Endodermal cell (in vitro differentiated cells): ENCODE data around the gene TPCN2. TPM values are rescaled to one million over a fixed set of nuclear protein-coding genes. Genes with fewer than 3 reads are reported as not detected.

Source experiments
- DNase-seq: peaks from one replicate; pipeline ENCODE4 v3.0.0-alpha.2; 2017
- H3K27ac ChIP-seq: 2 replicates; pipeline ENCODE4 v1.5.1; 2013; ENCODE audit warnings: mild to moderate bottlenecking, low read depth, low read length, moderate library complexity
- H3K27me3 ChIP-seq: 2 replicates; pipeline ENCODE4 v1.6.1; 2013; ENCODE audit warnings: mild to moderate bottlenecking, low read length, moderate library complexity; ENCODE audit not compliant: insufficient read depth, control insufficient read depth, poor library complexity, severe bottlenecking
- H3K36me3 ChIP-seq: 2 replicates; pipeline ENCODE4 v1.7.0; 2013; ENCODE audit warnings: mild to moderate bottlenecking, low read length, moderate library complexity; ENCODE audit not compliant: control insufficient read depth, insufficient read depth
- H3K4me1 ChIP-seq: one replicate; pipeline ENCODE4 v1.7.0; 2013; ENCODE audit warnings: low read length; ENCODE audit not compliant: control insufficient read depth, insufficient read depth
- H3K4me3 ChIP-seq: 2 replicates; pipeline ENCODE4 v1.5.1; 2013; ENCODE audit warnings: mild to moderate bottlenecking, low read length, moderate library complexity
- H3K9ac ChIP-seq: 2 replicates; pipeline ENCODE4 v1.6.1; 2013; ENCODE audit warnings: mild to moderate bottlenecking, low read length, moderate library complexity; ENCODE audit not compliant: poor library complexity, severe bottlenecking; ENCODE audit errors: extremely low read depth
- H3K9me3 ChIP-seq: 2 replicates; pipeline ENCODE4 v1.6.1; 2013; ENCODE audit warnings: mild to moderate bottlenecking, low read length, moderate library complexity; ENCODE audit not compliant: control insufficient read depth
- H3K27ac Mint-ChIP-seq: 2 replicates; pipeline ENCODE4 v1.8.0; 2020; ENCODE audit warnings: mixed read lengths
- H3K27me3 Mint-ChIP-seq: 2 replicates; pipeline ENCODE4 v1.8.0; 2021; ENCODE audit warnings: mild to moderate bottlenecking, mixed read lengths; ENCODE audit not compliant: insufficient read depth
- H3K36me3 Mint-ChIP-seq: 2 replicates; pipeline ENCODE4 v1.8.0; 2020; ENCODE audit warnings: low read depth, mixed read lengths
- H3K4me1 Mint-ChIP-seq: 2 replicates; pipeline ENCODE4 v1.8.0; 2020; ENCODE audit warnings: mixed read lengths
- H3K4me3 Mint-ChIP-seq: 2 replicates; pipeline ENCODE4 v1.8.0; 2020; ENCODE audit warnings: mild to moderate bottlenecking, moderate library complexity, mixed read lengths
- H3K9me3 Mint-ChIP-seq: 2 replicates; pipeline ENCODE4 v1.8.0; 2020; ENCODE audit warnings: mild to moderate bottlenecking, mixed read lengths
- WGBS, 2 experiments: methylation state at CpG; one replicate each; pipeline versions ENCODE4 v1.1.5 to v1.1.7; 2013; ENCODE audit warnings: missing lambda C conversion rate in 2 of 2, mixed read lengths in 1 of 2; ENCODE audit not compliant: insufficient coverage in 1 of 2, insufficient read length in 1 of 2; 5-methylcytosine and 5-hydroxymethylcytosine counted together
- total RNA-seq, 2 donors: library from RNA; stranded (reverse); fragmentation: NEBNext Ultra II Directional in 1 of 2; extraction: Animal tissue kit (Norgen Biotek cat#: 25700) in 1 of 2; gene quantifications; 2 replicates in 1 of 2; 3 replicates in 1 of 2; pipeline ENCODE4 v1.2.1, GENCODE V29; 2021
- TF ChIP-seq, protein P1 (sequence below): fragments of 200-600 bp; sonication (generic); conservative IDR thresholded peaks from 2 replicates; pipeline ENCODE4 v1.5.0; 2021; ENCODE audit warnings: antibody characterized with exemption, mild to moderate bottlenecking

Gene TPCN2
- total RNA-seq, 2 donors from 2014 or later: 20.7 to 27.9 TPM

- no peaks in the 10 kb centered on the region for H3K27me3 Mint-ChIP-seq
Measured at GRCh38 chr11:69093106-69093505, 44.4 kb downstream of the TPCN2 start.

DNA sequence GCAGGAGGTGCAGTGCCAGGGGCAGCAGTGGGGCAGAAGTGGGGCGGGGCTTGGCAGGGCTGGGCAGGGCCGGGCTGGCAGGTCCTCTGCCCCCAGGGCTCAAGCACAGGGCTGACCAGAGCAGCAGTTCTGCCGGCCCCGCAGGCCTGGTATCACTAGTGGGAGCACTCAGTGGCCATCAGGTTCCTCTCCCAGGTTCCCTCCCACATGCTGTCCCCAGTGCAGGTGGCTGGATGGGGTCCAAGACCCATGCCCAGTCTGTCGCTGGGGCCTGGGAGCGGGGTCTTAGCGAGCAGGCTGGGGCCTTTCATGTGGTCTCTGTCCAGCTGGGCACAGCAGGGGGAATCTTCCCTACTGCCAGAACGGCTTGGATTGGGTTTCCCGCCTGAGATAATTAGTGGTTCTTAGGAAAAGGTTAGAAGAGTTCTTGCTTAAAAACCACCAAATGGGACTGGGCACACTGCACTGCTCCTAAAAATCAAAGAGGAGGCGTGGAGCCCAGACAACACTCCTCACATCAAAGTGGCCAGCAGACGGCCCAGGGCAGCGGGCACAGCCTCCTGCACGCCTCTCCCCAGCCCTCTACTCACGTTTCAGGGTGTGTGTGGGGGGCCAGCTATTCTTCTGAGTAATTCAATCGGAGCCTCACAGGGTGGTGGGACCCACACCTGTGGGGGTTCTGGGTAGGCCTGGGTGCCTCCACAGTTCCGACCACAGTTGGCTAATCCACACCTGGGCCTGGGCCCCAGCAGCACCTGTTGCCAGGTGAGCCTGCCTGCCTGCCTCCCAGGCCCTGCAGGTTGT lies 45.6 kb downstream of the TPCN2 start:
- Mint-ChIP-seq H3K36me3 (peaks cover 30% of the 10 kb centered on the region), H3K27ac (peak overlapping the region; percentile 44), H3K9me3 (peaks cover 4% of the 10 kb centered on the region), H3K4me3 (no peak overlapping the region), H3K27me3 (no peaks in the 10 kb centered on the region), H3K4me1 (peaks cover 4% of the 10 kb centered on the region)
- WGBS, 2 experiments: 50 to 76% methylated on average over 2 to 16 of the region's 16 CpGs
- TF ChIP-seq, protein P1, sequence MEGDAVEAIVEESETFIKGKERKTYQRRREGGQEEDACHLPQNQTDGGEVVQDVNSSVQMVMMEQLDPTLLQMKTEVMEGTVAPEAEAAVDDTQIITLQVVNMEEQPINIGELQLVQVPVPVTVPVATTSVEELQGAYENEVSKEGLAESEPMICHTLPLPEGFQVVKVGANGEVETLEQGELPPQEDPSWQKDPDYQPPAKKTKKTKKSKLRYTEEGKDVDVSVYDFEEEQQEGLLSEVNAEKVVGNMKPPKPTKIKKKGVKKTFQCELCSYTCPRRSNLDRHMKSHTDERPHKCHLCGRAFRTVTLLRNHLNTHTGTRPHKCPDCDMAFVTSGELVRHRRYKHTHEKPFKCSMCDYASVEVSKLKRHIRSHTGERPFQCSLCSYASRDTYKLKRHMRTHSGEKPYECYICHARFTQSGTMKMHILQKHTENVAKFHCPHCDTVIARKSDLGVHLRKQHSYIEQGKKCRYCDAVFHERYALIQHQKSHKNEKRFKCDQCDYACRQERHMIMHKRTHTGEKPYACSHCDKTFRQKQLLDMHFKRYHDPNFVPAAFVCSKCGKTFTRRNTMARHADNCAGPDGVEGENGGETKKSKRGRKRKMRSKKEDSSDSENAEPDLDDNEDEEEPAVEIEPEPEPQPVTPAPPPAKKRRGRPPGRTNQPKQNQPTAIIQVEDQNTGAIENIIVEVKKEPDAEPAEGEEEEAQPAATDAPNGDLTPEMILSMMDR: no peak
- Histone ChIP-seq H3K9ac (no peak overlapping the region), H3K4me3 (no peak overlapping the region), H3K9me3 (peaks cover 5% of the 10 kb centered on the region), H3K27me3 (no peaks in the 10 kb centered on the region), H3K27ac (no peak overlapping the region), H3K36me3 (peaks cover 27% of the 10 kb centered on the region), H3K4me1 (no peaks in the 10 kb centered on the region)
- DNase-seq: no peak

More at GRCh38 chr11:69093106-69093505, 44.4 kb downstream of the TPCN2 start:
- DNase-seq: no peak
- Histone ChIP-seq H3K4me1 (no peaks in the 10 kb centered on the region), H3K36me3 (peaks cover 33% of the 10 kb centered on the region), H3K27ac (no peak overlapping the region), H3K4me3 (no peak overlapping the region), H3K9ac (no peak overlapping the region), H3K9me3 (peaks cover 5% of the 10 kb centered on the region), H3K27me3 (no peaks in the 10 kb centered on the region)
- Mint-ChIP-seq H3K4me1 (peaks cover 4% of the 10 kb centered on the region), H3K4me3 (no peak overlapping the region), H3K27ac (no peak overlapping the region), H3K9me3 (peaks cover 4% of the 10 kb centered on the region), H3K36me3 (peaks cover 40% of the 10 kb centered on the region)
- 82 to 84% methylated on average over 10 of the region's 10 CpGs for WGBS, 2 experiments
- TF ChIP-seq, protein P1: no peak

GRCh38 chr11:69094915-69095290 lies 46.2 kb downstream of the TPCN2 start:
- peaks cover 24% of the 10 kb centered on the region for H3K36me3 Mint-ChIP-seq

More at GRCh38 chr11:69094915-69095290, 46.2 kb downstream of the TPCN2 start:
- Mint-ChIP-seq H3K9me3 (peaks cover 4% of the 10 kb centered on the region), H3K27me3 (no peaks in the 10 kb centered on the region), H3K4me1 (peaks cover 4% of the 10 kb centered on the region), H3K4me3 (no peak overlapping the region), H3K27ac (no peak overlapping the region)
- no peak overlapping the region for H3K27ac ChIP-seq
- H3K9ac ChIP-seq: no peak overlapping the region
- TF ChIP-seq, protein P1: no peak
- DNase-seq: no peak
- no peaks in the 10 kb centered on the region for H3K27me3 ChIP-seq
- no peak overlapping the region for H3K4me3 ChIP-seq
- peaks cover 22% of the 10 kb centered on the region for H3K36me3 ChIP-seq
- no peaks in the 10 kb centered on the region for H3K4me1 ChIP-seq
- H3K9me3 ChIP-seq: peaks cover 5% of the 10 kb centered on the region
- 90 to 94% methylated on average over 6 to 10 of the region's 10 CpGs for WGBS, 2 experiments
